Nephron progenitor cell (in vitro differentiated cells): ENCODE results near the gene ARFIP1.

Experiments used
- DNase-seq: peaks from one replicate; pipeline ENCODE4 v3.0.0; 2021
- H3K27ac Mint-ChIP-seq: 2 replicates; pipeline ENCODE4 v1.8.0; 2021; ENCODE audit warnings: mild to moderate bottlenecking, moderate library complexity, mixed read lengths
- H3K27me3 Mint-ChIP-seq: 2 replicates; pipeline ENCODE4 v1.8.0; 2021; ENCODE audit warnings: mild to moderate bottlenecking, low read depth, mixed read lengths; ENCODE audit not compliant: poor library complexity
- H3K36me3 Mint-ChIP-seq: 2 replicates; pipeline ENCODE4 v1.8.0; 2021; ENCODE audit warnings: low read depth, mixed read lengths
- H3K4me1 Mint-ChIP-seq: 2 replicates; pipeline ENCODE4 v1.8.0; 2021; ENCODE audit warnings: mixed read lengths
- H3K4me3 Mint-ChIP-seq: 2 replicates; pipeline ENCODE4 v1.8.0; 2021; ENCODE audit warnings: mild to moderate bottlenecking, moderate library complexity, mixed read lengths
- H3K9me3 Mint-ChIP-seq: 2 replicates; pipeline ENCODE4 v1.8.0; 2021; ENCODE audit warnings: mild to moderate bottlenecking, moderate library complexity, mixed read lengths
- CTCF ChIP-seq: fragments of 200-600 bp; sonication (generic); IDR thresholded peaks from 2 replicates; pipeline ENCODE4 v1.5.0; 2021; ENCODE audit warnings: antibody characterized with exemption

The ARFIP1 gene

GRCh38 chr4:152843481-152844090 is 63.8 kb downstream of the ARFIP1 start:
- no peak for DNase-seq
- H3K4me1 Mint-ChIP-seq = peaks cover 15% of the 10 kb centered on the region
- TF ChIP-seq CTCF = no peak
- H3K9me3 Mint-ChIP-seq = peaks cover 53% of the 10 kb centered on the region
- peaks cover 52% of the 10 kb centered on the region for H3K36me3 Mint-ChIP-seq
- no peak overlapping the region for H3K4me3 Mint-ChIP-seq
- no peaks in the 10 kb centered on the region for H3K27me3 Mint-ChIP-seq
- H3K27ac Mint-ChIP-seq = peak overlapping the region; percentile 92

- Mint-ChIP-seq H3K9me3 (peaks cover 30% of the 10 kb centered on the region), H3K4me1 (peaks cover 15% of the 10 kb centered on the region), H3K27ac (no peak overlapping the region), H3K27me3 (no peaks in the 10 kb centered on the region), H3K4me3 (no peak overlapping the region), H3K36me3 (peaks cover 29% of the 10 kb centered on the region)
- no peak for DNase-seq
- no peak for TF ChIP-seq CTCF
Observed at GRCh38 chr4:152847376-152847775, 67.6 kb downstream of the ARFIP1 start.

GRCh38 chr4:152848508-152848907 is 68.8 kb downstream of the ARFIP1 start:
- no peak for DNase-seq
- Mint-ChIP-seq H3K4me3 (no peak overlapping the region), H3K36me3 (peaks cover 29% of the 10 kb centered on the region), H3K9me3 (peaks cover 30% of the 10 kb centered on the region), H3K27me3 (no peaks in the 10 kb centered on the region), H3K4me1 (peaks cover 6% of the 10 kb centered on the region), H3K27ac (no peak overlapping the region)
- no peak for TF ChIP-seq CTCF

GRCh38 chr4:152849350-152849749 is 69.6 kb downstream of the ARFIP1 start:
- H3K4me3 Mint-ChIP-seq = no peak overlapping the region
- H3K4me1 Mint-ChIP-seq = no peaks in the 10 kb centered on the region
- no peak for DNase-seq
- peaks cover 34% of the 10 kb centered on the region for H3K9me3 Mint-ChIP-seq
- no peak overlapping the region for H3K27ac Mint-ChIP-seq
- H3K27me3 Mint-ChIP-seq = no peaks in the 10 kb centered on the region
- peaks cover 38% of the 10 kb centered on the region for H3K36me3 Mint-ChIP-seq
- no peak for TF ChIP-seq CTCF

- no peaks in the 10 kb centered on the region for H3K27me3 Mint-ChIP-seq
- no peaks in the 10 kb centered on the region for H3K4me1 Mint-ChIP-seq
- peaks cover 41% of the 10 kb centered on the region for H3K36me3 Mint-ChIP-seq
- TF ChIP-seq CTCF = no peak
- H3K27ac Mint-ChIP-seq = peak overlapping the region; percentile 23
- H3K9me3 Mint-ChIP-seq = peaks cover 41% of the 10 kb centered on the region
- no peak for DNase-seq
- no peak overlapping the region for H3K4me3 Mint-ChIP-seq
Observed at GRCh38 chr4:152850377-152850776, 70.6 kb downstream of the ARFIP1 start.

- Mint-ChIP-seq H3K4me1 (no peaks in the 10 kb centered on the region), H3K36me3 (peaks cover 47% of the 10 kb centered on the region), H3K9me3 (peaks cover 41% of the 10 kb centered on the region), H3K27me3 (no peaks in the 10 kb centered on the region), H3K27ac (no peak overlapping the region), H3K4me3 (no peak overlapping the region)
- no peak for DNase-seq
- no peak for TF ChIP-seq CTCF
Observed at GRCh38 chr4:152851226-152851625, 71.5 kb downstream of the ARFIP1 start.
